ENCODE data around the gene KLF3.
A peak's percentile ranks its signal among the peaks of the same experiment; 100 is the strongest.

The KLF3 gene

GRCh38 chr4:38630519-38630918 is 33.5 kb upstream of the KLF3 start:
- TF ChIP-seq GATA1 (IDR thresholded peaks at IDR 0.05; ENCODE audit: low read depth, low read length) (no peak), POLR2A (IDR thresholded peaks at IDR 0.05; ENCODE audit: low read length) (no peak)
- no peak for DNase-seq

- no peak for DNase-seq
- TF ChIP-seq POLR2A (IDR thresholded peaks at IDR 0.05; ENCODE audit: low read length) (no peak), GATA1 (IDR thresholded peaks at IDR 0.05; ENCODE audit: low read depth, low read length) (no peak)
These were observed 29.8 kb upstream of the KLF3 start for GRCh38 chr4:38634047-38634759.

DNA sequence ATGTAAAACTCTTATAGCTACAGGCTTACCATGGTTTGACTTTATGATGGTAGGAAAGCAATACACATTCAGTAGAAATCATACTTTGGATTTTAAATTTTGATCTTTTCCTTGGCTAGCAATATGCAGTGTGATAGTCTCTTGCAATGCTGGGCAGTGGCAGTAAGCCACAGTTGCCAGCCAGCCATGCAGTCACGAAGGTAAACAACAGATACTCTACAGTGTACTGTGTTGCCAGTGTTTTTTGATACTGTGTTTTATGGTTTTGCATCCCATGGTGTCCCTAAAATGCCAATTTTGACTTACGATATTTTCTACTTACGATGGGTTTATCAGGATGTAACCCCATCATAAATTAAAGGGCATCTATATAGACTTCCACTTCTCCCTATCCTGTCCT is 24.8 kb upstream of the KLF3 start:
- no peak for TF ChIP-seq POLR2A (IDR thresholded peaks at IDR 0.05; ENCODE audit: low read length)
- TF ChIP-seq GATA1 (IDR thresholded peaks at IDR 0.05; ENCODE audit: low read depth, low read length) = no peak
- DNase-seq = no peak

DNA sequence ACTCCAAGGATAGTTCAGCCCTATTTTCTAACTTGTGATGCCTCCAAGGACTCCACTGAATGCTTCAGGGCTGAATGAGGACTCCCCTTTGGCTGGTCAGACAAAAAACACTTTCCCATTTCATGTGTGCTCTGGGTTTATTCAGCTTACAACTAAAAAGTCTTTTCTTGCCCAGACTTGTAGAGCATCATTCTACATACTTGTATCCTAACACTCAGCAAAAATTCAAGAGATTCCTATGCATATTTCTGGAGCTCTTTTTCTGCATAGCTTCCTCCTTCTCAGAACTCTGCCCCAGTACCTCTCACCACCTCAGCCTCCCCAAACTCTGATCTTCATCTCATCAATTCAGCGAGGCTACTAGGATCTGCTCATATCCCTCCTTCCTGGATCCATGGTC is 22.2 kb upstream of the KLF3 start:
- DNase-seq = no peak
- TF ChIP-seq GATA1 (IDR thresholded peaks at IDR 0.05; ENCODE audit: low read depth, low read length) = no peak
- TF ChIP-seq POLR2A (IDR thresholded peaks at IDR 0.05; ENCODE audit: low read length) = no peak

GRCh38 chr4:38644201-38644600 is 19.8 kb upstream of the KLF3 start:
- no peak for DNase-seq
- TF ChIP-seq POLR2A (IDR thresholded peaks at IDR 0.05; ENCODE audit: low read length) (no peak), GATA1 (IDR thresholded peaks at IDR 0.05; ENCODE audit: low read depth, low read length) (no peak)

DNA sequence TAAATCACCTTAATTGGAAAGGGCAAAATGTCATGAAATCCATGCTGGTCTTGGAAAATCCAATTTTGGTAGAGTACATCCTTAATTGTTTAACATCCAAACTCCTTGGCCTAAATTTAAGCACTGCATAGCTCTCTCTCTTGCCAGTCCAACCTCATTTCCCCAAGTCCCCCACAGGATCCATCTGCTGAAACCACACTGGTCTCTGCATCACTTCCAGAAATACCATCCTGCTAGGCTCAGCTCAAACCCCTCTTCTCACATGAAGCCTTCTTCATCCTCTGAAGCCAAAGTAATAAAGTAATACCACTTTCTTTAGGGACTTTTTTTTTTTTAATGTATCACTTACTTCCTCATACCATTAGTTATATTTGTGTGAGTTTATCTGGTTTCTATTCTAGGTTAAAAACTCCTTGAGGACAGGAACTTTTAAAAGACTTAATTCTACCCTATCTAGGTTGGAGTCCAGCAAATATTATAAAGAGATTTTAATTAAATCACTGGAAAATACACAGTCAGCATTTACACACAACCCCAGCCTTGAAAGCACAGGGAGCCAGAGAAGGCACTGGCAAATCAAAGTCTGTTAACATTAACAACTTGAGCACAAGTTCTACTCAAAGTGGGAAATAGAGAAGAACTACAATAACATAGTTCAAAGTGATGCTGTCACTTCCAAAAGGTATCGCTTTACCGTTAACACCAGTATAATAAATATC is 16.7 kb upstream of the KLF3 start:
- no peak for TF ChIP-seq GATA1 (IDR thresholded peaks at IDR 0.05; ENCODE audit: low read depth, low read length)
- no peak for TF ChIP-seq POLR2A (IDR thresholded peaks at IDR 0.05; ENCODE audit: low read length)
- no peak for DNase-seq

- no peak for DNase-seq
- TF ChIP-seq GATA1 (IDR thresholded peaks at IDR 0.05; ENCODE audit: low read depth, low read length) = no peak
- TF ChIP-seq POLR2A (IDR thresholded peaks at IDR 0.05; ENCODE audit: low read length) = no peak
These were observed 13.9 kb upstream of the KLF3 start for GRCh38 chr4:38650133-38650532.

DNA sequence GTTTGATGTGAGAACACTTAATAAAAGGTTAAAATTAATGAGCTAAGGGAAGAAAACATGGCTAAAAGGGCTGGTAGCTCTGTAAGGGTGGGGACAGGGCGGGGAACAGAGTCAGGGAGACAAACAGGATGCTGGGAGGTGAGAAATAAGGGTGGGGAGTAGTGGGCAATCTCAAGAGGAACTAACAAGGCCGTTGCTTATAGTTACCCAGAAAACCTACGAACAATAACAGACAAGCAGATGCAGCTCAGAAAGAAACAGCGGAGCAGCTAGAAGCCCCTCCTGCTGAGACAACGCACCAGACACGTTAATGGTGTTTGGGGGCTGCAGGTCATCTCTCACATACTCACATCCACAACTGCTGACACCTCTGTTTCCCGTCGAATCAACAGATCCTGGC is 9.7 kb upstream of the KLF3 start:
- no peak for TF ChIP-seq POLR2A (IDR thresholded peaks at IDR 0.05; ENCODE audit: low read length)
- no peak for TF ChIP-seq GATA1 (IDR thresholded peaks at IDR 0.05; ENCODE audit: low read depth, low read length)
- no peak for DNase-seq

GRCh38 chr4:38656111-38656510 is 7.9 kb upstream of the KLF3 start:
- DNase-seq = no peak
- TF ChIP-seq GATA1 (IDR thresholded peaks at IDR 0.05; ENCODE audit: low read depth, low read length) (no peak), POLR2A (IDR thresholded peaks at IDR 0.05; ENCODE audit: low read length) (no peak)

DNA sequence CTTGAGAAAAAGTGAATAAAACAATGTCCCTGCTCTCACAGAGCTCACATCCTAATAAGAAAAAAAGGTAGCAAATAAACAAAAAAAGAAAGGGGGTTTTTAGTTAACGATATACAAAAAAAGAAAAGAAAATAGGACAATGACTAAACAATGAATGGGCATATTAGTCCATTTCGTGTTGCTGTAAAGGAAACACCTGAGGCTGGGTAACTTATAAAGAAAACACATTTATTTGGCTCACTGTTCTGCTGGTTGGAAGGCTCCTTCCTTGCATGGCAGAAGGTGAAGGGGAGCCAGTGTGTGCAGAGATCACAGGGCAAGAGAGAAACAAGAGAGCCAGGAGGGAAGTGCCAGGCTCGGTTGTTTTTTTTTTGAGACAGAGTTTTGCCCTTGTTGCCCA is 4.7 kb upstream of the KLF3 start:
- TF ChIP-seq GATA1 (IDR thresholded peaks at IDR 0.05; ENCODE audit: low read depth, low read length) (no peak), POLR2A (IDR thresholded peaks at IDR 0.05; ENCODE audit: low read length) (no peak)
- DNase-seq = no peak

DNA sequence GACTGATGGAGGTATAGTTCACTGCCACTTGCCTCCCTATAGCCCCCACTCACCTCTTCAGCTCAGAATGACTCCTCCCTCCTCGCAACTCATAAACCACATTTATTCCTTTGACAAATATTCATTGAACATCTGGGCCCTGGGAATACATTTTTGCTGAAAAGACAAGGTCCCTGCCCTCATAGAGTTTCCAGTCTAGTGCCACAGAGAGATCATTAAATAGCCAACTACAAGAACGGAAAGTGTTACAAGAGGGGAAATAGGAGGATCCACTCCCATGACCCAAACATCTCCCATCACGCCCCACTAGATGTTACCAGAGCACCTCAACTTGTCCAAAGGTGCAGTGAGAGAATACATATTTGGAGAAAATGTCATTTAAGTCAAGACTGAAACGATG is 3.2 kb upstream of the KLF3 start:
- TF ChIP-seq POLR2A (IDR thresholded peaks at IDR 0.05; ENCODE audit: low read length) (no peak), GATA1 (IDR thresholded peaks at IDR 0.05; ENCODE audit: low read depth, low read length) (no peak)
- no peak for DNase-seq

DNA sequence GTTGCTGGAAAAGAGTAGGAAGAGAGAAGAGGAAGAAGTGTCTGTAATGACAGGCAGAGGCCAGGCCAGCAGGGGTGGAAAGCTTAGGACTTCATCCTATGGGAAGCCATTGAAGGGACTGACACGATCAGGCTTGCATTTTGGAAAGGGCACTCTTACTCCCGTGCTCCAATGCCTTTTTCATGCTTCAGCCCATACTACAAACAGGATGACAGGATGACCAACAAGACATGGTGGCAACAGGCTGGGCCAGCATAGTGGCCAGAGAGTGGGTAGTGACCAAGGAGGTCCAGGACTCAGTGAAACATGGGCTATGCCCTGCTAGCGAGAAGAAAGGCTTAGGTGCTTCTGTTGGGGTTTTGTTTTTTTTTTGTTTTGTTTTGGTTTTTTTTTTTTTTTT is 2.6 kb upstream of the KLF3 start:
- no peak for TF ChIP-seq GATA1 (IDR thresholded peaks at IDR 0.05; ENCODE audit: low read depth, low read length)
- no peak for TF ChIP-seq POLR2A (IDR thresholded peaks at IDR 0.05; ENCODE audit: low read length)

DNA sequence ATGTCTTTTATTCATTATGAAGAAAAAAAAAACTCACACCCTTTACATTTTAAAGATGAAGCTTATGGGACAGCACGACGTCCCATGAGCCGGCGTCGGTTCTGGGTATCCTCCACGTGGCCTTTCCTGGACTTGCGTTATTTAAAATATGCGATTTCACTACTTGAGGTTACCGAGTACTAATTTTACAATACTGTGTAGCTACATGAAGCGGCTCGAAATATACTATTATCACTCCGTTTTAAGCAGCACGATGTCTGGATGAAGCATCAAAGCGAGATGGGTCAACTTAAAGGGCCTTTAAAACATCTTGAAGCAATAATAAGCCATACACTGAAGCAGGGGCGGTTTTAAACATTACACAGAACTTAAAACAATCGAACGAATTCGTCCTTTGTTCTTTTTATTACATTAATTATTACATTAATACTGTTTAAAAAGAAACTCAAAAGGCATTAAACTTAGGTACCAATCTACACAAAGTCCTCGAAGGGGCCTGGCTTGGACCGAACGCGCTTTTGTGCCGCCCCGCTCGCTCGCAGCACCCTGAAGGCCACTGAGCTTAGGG is 1.4 kb upstream of the KLF3 start:
- peak; percentile 42 for TF ChIP-seq POLR2A (IDR thresholded peaks at IDR 0.05; ENCODE audit: low read length)
- TF ChIP-seq GATA1 (IDR thresholded peaks at IDR 0.05; ENCODE audit: low read depth, low read length) = no peak

More for the DNA sequence above, 2.6 kb upstream of the KLF3 start:
- DNase-seq = no peak

DNA sequence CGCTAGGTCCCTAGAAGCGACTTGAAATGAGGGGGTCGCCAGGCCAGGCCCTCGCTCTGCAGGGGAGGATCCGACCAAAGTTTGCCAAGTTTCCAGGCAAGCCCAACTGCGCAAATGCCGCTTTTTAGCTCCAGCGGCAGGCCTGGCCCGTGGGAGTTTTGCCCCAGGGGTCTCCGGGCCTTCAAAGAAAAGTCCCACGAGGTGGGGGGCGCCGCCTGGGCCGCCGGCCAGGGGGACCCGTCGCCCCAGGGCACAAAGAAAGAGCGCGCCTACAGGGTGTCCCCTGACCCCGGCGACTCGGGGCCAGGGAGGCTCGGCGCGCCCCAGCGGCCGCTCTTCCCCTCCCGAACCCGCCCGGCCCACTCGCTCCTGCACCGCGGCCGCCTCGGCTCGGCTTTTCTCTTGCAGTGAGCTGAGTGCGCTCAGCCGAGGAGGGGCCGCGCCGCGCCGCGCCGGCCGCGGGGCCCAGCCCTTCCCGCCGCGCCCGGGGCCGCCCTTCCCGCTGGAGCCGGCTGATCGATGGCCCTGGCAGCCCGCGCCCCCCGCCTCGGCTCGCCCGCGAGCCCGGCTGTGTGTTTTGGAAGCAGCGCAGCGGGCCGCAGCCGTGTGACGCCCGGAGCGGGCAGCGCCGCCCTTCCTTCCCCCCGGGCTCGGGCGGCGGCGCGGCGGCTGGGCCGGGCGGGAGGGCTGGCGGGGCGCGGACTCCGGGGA is 754 bp upstream of the KLF3 start:
- peak; percentile 74 to 79 for DNase-seq

More for the DNA sequence above, 1.4 kb upstream of the KLF3 start:
- DNase-seq = peak; percentile 63 to 74

More for the DNA sequence above, 754 bp upstream of the KLF3 start:
- TF ChIP-seq POLR2A (IDR thresholded peaks at IDR 0.05; ENCODE audit: low read length) = no peak

Data from erythroblast (primary cell).